Inferior parietal cortex (tissue), 1 donor: ENCODE data around the gene MAP2.

Experiments used
- DNase-seq: peaks from one replicate; pipeline ENCODE4 v3.0.0-alpha.2; 2016; ENCODE audit errors: extremely low spot score

MAP2 gene

DNA sequence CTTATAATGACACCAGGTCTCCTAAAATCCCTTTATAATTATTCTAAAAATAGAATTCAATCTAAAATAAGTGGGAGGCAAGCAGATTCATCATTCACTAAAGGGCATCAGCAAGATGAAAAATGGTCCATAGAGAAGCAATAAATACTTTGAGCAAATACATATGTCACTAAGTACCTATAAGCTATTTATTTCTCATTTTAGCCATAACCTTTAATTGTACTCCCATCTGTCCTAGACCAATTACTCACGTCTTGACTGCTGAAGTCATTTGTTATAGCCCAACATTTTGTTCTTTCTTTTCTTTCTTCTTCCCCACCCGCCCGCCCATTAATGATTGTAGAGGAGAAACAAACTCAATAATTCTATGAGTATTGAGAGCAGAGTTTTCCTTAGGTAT, 105.7 kb downstream of the MAP2 start:
- DNase-seq: no peak

DNA sequence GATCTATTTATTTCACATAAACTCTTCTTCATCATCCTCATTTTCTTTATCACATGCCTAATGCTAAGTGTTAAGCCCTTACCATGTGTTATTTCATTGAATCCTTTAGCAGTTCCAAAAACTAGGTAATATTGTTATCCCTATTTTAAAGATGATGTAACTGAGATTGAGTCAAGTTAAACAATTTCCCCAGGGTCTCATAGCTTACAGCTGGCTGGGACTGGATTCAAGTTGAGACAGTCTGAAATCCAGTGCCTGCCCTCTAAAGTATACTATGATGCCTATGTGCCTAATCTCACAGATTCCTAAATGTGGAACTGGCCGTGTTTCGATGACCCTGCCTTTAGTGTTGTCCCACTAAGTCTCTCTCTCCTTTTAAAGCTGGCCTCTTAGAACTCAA, 108.5 kb downstream of the MAP2 start:
- DNase-seq: no peak

DNA sequence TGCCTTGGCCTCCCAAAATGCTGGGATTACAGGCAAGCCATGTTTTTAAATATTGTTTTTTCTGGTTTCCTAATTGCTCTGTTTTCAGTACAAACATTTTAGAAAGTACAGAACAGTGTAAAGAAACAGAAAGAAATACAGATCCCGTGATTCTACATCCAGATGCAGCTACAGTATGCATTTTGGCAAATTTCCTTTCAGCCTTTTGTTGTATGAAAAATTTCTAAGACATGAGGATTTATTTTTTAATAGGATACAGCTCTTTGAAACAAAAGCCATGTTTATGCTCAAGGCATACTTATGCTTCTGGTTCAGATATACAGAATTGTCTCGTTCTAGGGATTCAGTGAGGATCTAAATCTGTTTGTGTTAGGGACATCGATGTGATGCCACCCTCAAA, 109.5 kb downstream of the MAP2 start:
- no peak for DNase-seq

DNA sequence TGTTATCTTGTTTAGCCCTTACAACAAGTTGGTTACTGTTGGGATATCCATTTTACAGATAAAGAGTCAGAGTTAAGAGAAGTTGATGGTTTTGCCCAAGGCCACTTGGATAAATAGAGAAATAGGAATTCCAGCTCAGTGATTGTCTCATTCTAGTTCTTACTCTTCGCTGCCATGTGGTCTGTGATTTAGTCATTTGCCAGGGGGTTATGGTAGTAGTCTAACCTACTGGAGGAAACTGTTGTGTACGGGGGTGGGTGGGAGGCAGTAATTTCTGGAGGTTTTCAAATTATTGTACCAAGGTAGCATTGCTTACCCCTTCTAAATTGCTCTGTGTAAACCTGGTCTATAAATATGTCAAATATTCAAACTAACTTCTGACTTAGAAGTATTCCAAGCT, 110.4 kb downstream of the MAP2 start:
- no peak for DNase-seq

DNA sequence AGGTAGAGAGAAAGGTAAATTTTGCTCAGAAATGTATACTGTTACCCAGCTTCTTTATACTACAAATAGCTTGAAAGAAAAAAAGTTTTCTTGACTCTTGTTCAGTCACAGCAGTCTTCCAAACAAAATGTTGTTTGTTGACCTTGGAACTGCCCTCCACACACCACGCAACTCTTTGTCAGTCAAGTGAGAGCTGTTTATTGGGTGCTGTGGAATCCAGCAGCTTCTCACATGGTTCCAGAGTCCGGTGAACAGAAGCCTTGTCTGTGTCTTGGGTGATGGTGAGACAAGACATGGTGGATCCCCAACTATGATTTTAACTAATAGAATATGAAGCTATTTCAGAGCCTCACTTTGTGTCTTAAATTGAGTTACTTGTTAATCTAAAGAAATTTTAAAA, 112.5 kb downstream of the MAP2 start:
- DNase-seq: no peak

DNA sequence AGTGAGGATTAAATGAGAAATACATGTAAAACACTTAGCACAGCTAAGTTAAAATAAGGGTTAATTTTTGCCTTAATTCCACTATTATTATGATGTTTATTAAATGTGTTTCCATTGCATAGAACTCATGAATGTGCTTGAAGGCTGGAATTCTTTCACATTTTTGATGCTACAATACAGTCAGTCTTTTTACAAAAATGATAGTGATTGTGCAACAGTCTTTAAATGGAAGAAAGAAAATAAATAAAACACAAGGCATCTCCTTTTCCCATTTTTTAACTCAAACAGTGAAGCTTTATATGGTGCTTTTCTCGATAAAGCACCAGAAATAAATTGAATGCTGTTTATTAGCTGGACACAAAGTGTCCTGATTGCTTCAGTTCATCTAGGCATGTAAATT, 123.9 kb downstream of the MAP2 start:
- no peak for DNase-seq

DNA sequence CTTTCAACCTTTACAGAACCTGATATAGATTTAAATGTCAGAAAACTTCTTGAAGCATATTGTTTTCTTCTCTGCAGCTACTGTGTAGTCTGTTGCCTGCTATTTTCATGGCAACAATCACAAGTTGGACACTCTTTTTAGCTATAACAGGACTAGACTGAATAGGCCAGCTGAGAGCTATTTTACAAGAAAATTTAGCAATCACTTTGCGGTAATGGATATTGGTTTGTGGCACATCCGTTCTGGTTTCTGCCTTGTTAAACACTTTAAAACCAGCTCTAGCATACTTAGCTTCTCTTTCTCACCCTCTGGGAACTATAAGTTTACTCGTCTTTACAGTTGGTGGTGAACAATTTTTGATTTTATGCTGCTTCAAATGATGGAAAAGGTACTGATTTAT, 125.7 kb downstream of the MAP2 start:
- DNase-seq: no peak

DNA sequence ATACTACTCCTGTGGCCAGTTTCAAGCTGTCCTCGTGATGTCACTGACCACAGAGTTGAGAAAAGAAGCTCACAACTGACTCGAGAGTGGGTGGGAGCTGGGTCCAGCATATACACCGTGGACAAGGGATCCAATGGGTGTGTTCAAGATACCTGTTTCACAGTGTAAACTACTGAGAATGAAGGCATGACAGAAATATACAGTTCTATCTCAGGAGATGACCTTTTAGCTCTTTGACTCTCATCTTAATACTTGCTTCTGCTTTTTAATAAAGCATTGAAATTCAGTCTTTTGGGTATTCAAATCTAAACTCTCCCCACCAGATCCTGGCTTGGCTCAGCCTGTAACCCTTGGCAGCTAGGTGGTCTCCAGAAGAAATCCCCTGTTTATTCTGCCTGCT, 130.1 kb downstream of the MAP2 start:
- DNase-seq: no peak

DNA sequence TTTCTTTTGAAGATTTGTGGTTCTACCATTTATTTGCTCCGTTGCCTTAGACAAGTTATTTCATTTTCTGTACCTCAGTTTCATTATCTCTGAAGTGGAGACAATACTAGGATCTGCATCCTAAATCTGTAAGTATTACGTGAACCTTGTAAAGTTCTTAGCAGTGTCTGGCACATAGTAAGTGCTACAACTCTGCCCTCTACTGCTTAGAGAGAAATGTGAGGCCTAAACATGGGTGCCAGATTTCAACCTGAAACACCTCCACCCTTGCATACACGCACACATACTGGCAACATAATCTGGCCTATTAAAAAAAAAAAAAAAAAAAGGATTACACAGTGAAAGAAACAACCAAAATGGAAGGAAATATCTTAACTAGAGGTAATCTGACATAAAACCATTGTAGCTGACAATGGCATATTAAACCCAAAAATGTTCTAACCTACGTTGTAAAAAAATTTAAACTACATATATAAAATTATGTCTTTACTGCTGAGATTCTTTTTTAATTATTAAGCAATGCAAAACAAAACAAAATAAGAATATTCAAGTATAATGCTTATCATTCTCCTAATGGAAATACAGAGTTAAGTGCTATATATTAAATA, 132.6 kb downstream of the MAP2 start:
- no peak for DNase-seq

DNA sequence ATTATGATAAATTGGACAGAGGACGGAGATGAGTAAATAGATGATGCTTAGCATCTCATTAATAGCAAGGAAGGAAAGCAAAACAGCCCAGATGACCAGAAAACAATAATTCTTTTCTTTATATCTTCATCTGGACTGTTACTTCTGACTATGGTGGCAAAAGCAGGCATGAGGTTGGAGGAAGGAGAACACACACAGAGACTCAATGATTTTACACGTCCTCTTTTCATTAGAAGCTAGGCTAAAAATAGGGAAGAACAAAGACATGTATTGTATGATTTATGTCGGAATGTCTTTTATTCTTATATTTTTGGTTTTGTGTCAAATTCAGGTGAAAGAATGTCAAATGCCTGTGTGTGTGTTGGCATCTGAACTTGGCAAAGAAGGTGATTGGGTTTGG, 137.1 kb downstream of the MAP2 start:
- DNase-seq: no peak

DNA sequence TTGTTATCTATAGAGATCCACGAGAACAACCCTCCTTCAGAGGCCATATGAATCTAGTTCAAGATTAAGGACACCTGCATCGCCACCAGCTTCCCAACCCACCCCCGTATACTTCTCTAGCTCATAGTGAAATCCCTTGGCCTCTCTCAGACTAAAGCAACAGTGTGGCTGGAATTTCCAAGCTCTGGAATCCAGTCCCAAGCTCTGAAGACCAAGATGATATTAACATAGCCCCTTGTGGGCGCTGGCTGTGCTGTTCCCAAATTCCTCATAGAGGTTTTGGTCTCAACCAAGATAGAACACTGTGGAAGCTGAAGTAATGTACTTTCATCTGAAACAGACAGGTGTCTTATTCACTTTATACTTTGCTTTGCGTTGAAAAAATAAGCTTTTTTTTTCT, 139.6 kb downstream of the MAP2 start:
- no peak for DNase-seq

DNA sequence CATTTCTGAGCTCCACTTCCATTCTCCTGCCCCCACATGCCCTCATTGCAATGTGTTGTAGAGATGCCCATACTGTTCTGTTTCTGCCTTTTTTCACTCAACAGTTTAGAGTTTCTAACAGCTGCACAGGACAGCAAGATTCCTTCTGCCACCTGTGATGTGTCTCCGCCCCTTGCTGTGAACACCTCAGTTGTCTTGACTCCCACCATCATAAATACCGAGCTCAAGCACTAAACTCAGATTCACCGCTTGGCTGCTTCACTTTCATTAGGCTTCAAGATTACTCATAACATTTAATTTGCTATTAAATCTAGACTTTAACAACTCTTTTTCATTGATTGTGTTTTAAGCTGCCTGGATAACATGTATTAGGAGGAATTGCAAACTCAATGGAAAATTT, 141.0 kb downstream of the MAP2 start:
- no peak for DNase-seq

DNA sequence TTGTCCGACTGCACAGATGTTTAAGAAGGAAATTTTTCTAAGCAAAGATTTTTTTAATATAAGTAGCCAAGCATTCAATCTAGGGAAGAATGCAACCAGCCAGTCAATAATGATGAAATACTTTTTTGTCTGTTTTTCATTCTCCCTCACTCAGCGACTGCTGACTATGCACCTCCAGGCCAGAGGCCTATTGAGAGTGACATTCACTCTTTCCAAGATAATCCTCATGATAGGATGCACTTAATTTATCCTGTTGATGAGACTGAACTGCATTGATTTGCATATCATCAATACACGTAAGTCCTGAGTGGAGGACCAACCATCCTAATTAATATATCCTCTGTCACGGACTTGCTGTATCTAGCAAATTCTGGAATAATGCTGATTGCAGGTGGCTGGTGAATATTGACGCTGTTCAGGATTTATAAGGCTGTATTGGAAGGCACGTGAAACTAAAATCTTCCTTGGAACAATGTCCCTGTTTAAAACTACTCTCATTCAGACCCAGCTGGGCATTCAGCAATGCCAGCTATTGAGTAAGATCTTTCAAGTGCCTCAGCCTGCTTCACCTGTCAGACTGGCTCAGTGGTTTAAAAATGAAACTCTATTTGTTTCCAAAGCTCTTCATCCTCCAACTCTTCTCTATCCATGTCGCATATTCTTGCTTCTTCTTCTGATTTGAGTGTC, 142.2 kb downstream of the MAP2 start:
- DNase-seq: no peak

DNA sequence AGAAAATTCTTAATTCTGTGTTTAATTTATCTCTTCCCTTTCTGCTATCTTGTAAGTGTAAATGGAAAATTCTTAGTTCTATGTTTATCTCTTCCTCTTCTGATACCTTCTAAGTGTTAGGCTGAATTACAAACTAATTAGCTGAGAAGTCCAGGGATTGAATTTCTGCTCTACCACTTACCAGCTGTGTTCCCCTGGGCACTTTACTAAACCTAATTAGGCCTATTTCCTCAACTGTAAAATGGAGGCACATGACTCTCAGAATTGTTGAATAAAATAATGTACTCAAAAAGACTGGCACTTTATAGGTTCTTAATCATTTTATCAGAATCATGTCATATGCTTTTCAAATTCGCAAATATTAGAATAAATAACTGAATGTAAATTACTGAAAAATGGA, 146.3 kb downstream of the MAP2 start:
- no peak for DNase-seq

DNA sequence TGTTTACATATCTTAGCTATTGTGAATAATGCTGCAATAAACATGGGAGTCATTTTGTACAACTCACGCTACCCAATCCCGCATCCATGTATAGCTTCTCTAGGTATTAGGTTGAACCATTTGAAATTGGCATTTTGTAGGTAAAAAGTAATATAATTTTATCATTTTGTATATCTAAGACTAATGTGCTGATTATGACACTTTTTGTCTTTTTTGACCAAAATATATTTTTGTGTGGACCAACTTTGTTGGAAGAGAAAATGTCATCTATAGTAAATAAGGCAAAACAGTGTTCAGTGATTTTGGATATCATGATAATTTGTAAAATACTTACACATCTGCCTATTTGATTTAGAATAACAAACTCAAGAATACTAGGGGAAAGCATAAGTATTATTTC, 150.7 kb downstream of the MAP2 start:
- DNase-seq: no peak

DNA sequence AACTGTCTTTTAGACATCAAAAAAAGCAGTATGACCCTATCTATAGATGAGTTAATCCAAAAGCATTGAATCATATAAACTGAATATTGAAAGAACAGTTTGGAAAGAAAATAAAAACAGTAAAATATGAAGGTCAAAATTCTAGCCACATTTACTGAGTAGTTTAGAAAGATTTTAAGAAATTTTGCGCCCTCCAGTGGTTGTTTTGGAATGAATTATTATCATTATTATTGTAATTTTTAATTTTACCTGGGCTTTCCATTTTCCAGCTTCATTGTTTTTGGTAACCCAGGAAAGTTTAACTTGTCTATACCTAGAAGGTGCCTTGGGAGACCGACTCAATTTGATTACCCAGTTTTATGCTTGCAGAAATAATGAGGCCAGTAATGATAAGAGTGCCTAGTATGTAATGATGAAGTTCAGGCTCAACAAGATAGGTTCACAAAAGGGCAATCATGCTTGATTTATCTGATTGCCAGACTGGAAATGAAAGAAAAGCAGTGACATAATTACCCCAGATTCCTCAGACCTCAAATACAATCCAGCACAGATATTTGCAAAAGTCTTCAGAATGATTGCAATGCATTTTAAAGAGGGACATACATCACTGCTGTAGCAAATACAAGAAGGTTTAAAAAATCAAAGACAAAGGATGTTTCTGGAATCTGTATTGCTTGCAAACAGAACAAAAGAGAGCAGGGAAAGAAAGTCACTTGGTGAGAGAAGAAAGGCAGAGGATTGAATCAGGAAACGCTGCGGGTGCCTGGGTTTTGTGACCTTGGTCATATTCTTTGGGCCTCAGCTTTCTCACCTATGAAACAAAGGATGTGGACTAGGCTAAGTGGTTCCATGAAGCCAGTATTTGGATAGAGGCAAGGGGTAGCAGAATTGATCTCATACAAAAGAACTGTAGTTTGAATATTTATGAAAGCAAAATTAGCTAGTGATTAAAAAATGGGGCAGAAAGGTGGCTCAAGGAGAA, 153.8 kb downstream of the MAP2 start:
- DNase-seq: no peak

DNA sequence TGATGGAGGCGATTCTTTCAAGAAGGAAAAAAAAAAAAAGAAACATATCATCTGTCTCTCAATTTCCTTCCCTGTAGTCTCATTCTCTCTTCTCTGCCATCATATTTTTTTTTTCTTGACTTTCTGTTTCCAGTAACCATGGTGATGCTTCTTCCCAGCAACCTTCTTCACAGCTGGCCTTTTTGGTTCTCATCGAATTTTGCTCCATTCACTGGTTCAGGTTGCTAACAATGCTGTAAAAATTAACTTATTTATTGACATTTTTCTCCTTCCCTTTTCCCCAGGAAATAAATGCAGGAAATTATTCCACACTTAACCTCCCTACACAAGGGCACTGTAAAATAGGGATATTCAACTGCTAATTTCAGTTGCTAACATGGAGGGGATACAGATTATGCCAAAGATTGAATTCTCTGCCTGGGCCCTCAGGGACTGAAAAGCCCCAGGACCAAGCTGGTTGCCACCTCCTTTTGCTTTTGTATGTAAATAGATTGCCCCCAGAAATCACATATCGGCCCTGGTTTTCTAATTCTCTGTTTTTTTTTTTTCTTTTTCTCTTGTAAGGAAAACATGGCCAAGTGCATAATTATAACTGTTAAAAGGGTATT, 154.7 kb downstream of the MAP2 start:
- no peak for DNase-seq

DNA sequence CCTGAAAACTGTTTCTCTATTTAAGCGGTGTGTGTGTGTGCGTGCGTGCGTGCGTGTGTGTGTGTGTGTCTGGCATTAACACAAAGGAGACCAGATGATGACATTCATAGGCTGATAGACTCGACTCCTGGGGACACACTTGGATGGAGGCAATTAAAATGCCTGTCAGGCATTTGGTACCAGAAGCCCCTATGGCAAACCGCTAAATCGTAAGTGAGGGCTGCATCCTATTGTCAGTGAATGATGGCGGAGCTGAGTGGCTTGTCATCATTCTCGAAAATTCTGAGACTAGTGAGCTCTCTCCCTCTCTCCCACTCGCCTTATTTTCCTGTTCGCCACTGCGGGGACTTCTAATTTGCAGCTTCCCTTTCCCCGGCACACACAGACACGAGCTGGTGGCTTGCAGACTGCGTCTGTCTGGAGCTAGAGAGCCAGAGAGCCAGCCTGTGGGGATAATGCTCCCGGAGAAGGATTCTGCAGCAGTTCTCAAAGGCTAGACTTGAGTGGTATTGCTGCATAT, 155.4 kb downstream of the MAP2 start:
- DNase-seq: peak; percentile 77

DNA sequence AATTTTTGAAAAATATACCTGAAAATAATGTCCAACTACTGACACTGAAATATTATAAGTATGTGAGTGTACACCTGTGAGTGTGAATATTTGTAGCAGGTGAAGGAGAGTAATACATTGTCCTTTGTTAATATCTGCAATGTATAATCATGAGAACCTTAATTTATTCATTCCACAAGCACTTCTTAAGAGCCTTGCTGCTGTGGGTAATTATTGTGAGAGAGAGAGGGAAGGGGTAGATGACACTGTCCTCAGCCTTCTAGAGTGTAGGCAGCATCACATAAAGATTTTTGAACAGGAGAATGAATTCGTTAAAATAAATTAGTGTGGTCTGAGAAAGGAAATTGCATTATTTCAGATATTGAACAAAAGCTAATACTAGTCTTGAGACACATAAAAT, 157.2 kb downstream of the MAP2 start:
- DNase-seq: no peak

DNA sequence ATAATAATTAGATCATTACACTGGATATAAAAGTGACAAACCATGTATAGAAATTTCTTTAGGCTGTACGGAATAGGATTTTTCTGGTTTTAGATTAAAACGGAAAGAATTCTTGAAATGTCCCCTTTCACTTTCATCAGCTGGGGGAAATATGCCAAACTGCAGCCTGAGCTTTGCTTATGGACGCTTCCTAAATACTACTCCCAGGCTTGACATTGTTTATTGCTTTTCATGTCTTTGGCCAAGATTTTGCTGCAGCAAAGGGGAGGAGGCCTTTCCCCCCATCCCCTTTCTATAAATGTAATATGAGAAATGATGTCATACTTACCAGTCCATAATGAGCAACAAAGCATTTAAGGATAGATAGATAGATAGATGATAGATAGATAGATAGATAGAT, 158.4 kb downstream of the MAP2 start:
- no peak for DNase-seq

DNA sequence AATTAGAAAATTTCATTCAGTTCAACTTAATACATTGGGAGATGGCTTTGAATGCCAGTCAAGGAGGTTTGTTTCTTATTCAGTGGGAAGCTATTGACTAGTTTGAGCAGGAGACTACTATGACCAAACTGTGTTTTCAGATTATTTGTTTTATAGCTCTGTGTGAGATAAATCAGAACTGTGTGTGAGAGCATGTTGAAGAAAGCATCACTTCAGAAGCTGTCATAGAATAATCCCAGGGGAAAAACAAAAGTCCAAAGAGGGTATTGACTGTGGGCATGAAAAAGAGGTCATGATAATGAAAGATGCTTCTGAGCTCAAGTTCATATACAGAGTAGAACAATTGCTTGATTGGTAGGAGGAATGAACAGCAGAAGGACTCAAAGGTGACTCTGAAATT, 160.6 kb downstream of the MAP2 start:
- no peak for DNase-seq

DNA sequence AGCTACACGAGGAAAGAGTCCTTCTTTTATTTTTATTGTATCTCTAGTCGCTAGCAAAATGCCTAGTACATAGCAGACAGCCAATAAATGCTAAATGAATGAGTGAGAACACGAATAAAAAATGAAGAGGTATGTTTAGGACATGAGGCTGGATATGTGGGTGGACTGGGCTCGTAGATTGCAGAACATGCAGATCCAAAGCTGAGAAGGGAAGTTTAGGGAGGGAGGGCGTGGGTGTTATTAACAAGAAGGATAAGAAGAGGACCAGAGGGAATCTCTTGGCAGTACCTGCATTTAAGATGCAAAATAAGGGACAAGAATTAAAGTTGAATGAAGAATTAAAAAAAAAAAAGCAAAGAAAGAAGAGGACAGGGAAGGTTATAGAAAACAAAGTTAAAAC, 161.1 kb downstream of the MAP2 start:
- no peak for DNase-seq
